Measurements from ENCODE around the gene TMEM18. TPM values are rescaled to one million over a fixed set of nuclear protein-coding genes. Genes with fewer than 3 reads are reported as not detected.
"Not testable (repeated sequence)": the region's sequence is repeated elsewhere in the genome, so short reads cannot be mapped to it uniquely, and the experiment has no call there.

TMEM18 gene
- total RNA-seq, 4 donors from 2014 or later, result 10.6 to 32.7 (median 18.8) TPM

DNA sequence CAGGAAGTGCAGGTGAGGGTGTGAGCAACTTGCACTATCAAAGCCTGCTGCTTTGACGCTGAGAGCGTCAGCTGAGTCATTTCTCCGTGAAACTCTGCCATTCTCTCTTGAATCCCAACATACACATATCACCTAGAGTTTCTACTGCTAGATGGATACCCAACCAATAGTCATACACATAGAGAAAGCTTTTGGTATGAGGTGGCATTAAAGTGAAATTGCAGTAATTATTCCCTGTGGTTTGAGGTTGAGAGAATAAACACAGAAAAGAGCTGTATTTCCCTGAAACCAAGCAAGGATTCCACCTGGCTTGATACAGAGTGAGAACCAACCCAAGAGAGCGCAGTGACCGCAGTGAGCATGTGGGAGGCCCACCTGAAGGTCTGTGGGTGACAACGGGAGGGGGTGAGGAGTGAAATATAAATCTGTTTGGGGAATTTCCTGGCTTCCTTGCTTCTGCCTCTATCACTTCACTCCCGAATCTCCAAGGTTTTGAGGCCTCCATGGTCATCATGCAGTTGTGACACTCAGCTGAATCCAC lies 28.8 kb upstream of the TMEM18 start:
- no peak overlapping the region for H3K27ac ChIP-seq
- H3K27me3 ChIP-seq, result peaks cover 5% of the 10 kb centered on the region
- TF ChIP-seq, protein P1, sequence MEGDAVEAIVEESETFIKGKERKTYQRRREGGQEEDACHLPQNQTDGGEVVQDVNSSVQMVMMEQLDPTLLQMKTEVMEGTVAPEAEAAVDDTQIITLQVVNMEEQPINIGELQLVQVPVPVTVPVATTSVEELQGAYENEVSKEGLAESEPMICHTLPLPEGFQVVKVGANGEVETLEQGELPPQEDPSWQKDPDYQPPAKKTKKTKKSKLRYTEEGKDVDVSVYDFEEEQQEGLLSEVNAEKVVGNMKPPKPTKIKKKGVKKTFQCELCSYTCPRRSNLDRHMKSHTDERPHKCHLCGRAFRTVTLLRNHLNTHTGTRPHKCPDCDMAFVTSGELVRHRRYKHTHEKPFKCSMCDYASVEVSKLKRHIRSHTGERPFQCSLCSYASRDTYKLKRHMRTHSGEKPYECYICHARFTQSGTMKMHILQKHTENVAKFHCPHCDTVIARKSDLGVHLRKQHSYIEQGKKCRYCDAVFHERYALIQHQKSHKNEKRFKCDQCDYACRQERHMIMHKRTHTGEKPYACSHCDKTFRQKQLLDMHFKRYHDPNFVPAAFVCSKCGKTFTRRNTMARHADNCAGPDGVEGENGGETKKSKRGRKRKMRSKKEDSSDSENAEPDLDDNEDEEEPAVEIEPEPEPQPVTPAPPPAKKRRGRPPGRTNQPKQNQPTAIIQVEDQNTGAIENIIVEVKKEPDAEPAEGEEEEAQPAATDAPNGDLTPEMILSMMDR (IDR thresholded peaks at IDR 0.05), result no peak
- TF ChIP-seq POLR2A (IDR thresholded peaks at IDR 0.05) (no peak), EP300 (IDR thresholded peaks at IDR 0.05) (no peak), POLR2AphosphoS5 (IDR thresholded peaks at IDR 0.05) (no peak)
- 70 to 90% methylated on average over 4 to 6 of the region's 7 CpGs for WGBS, 2 donors (ENCODE audit: low coverage in 1 of 2)
- ATAC-seq, result no peak
- no peaks in the 10 kb centered on the region for H3K36me3 ChIP-seq
- no peaks in the 10 kb centered on the region for H3K9me3 ChIP-seq
- H3K4me1 ChIP-seq, result no peaks in the 10 kb centered on the region
- H3K4me3 ChIP-seq, result no peak overlapping the region

DNA sequence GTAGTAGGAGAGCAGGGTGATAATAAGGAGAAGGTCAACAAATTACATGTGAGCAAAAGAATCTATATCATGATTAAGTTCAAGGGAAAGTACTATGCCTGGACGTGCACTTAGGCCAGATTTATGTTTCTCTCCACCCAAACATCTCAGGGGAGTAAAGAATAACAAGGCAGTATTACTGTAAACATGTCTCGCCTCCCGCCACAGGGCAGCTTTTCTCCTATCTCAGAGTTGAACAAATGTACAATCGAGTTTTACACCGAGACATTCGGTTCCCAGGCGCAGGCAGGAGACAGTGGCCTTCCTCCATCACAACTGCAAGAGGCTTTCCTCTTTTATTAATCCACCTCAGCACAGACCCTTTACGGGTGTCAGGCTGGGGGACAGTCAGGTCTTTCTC lies 25.6 kb upstream of the TMEM18 start:
- not testable (repeated sequence) for H3K27ac ChIP-seq, ATAC-seq, H3K4me1 ChIP-seq, H3K27me3 ChIP-seq, H3K4me3 ChIP-seq, H3K36me3 ChIP-seq, H3K9me3 ChIP-seq
- WGBS, 2 donors (ENCODE audit: low coverage in 1 of 2), result 59 to 81% methylated on average over 4 to 6 of the region's 8 CpGs

- ATAC-seq, result no peak
- Histone ChIP-seq H3K27ac (no peak overlapping the region), H3K36me3 (no peaks in the 10 kb centered on the region), H3K4me3 (no peak overlapping the region), H3K4me1 (peaks cover 0 to 12% (median 0%) of the 10 kb centered on the region in 3 donors), H3K27me3 (no peaks in the 10 kb centered on the region), H3K9me3 (no peaks in the 10 kb centered on the region)
- no peak for TF ChIP-seq POLR2AphosphoS5 (IDR thresholded peaks at IDR 0.05)
- TF ChIP-seq, protein P1 (IDR thresholded peaks at IDR 0.05), result no peak
- TF ChIP-seq EP300 (IDR thresholded peaks at IDR 0.05), result no peak
- no peak for TF ChIP-seq POLR2A (IDR thresholded peaks at IDR 0.05)
- 72 to 95% methylated on average over 7 to 10 of the region's 11 CpGs for WGBS, 2 donors (ENCODE audit: low coverage in 1 of 2)
Observed at GRCh38 chr2:696999-697627, 19.9 kb upstream of the TMEM18 start.

- 74 to 90% methylated on average over 2 to 4 of the region's 5 CpGs for WGBS, 2 donors (ENCODE audit: low coverage in 1 of 2)
- Histone ChIP-seq H3K27me3 (no peaks in the 10 kb centered on the region), H3K4me3 (no peak overlapping the region), H3K9me3 (no peaks in the 10 kb centered on the region), H3K27ac (no peak overlapping the region), H3K36me3 (no peaks in the 10 kb centered on the region), H3K4me1 (peaks cover 0 to 12% (median 0%) of the 10 kb centered on the region in 3 donors)
- ATAC-seq, result no peak
- no peak for TF ChIP-seq POLR2A (IDR thresholded peaks at IDR 0.05)
- no peak for TF ChIP-seq EP300 (IDR thresholded peaks at IDR 0.05)
- no peak for TF ChIP-seq POLR2AphosphoS5 (IDR thresholded peaks at IDR 0.05)
- TF ChIP-seq, protein P1 (IDR thresholded peaks at IDR 0.05), result no peak
Observed at GRCh38 chr2:696463-696862, 19.3 kb upstream of the TMEM18 start.

- H3K27ac ChIP-seq, result no peak overlapping the region
Observed at GRCh38 chr2:694906-695510, 17.8 kb upstream of the TMEM18 start.

More at GRCh38 chr2:694906-695510, 17.8 kb upstream of the TMEM18 start:
- ATAC-seq, result no peak
- Histone ChIP-seq H3K36me3 (no peaks in the 10 kb centered on the region), H3K4me3 (no peak overlapping the region), H3K27me3 (no peaks in the 10 kb centered on the region), H3K4me1 (peaks cover 0 to 12% (median 0%) of the 10 kb centered on the region in 3 donors), H3K9me3 (no peaks in the 10 kb centered on the region)
- TF ChIP-seq POLR2AphosphoS5 (IDR thresholded peaks at IDR 0.05) (no peak), POLR2A (IDR thresholded peaks at IDR 0.05) (no peak), EP300 (IDR thresholded peaks at IDR 0.05) (no peak)
- TF ChIP-seq, protein P1 (IDR thresholded peaks at IDR 0.05), result no peak
- WGBS, 2 donors (ENCODE audit: low coverage in 1 of 2), result 39 to 48% methylated on average over 4 to 6 of the region's 6 CpGs
